ENCODE results near the gene TCF7L1. TPM values are rescaled to one million over a fixed set of nuclear protein-coding genes. Genes with fewer than 3 reads are reported as not detected.
A peak's percentile ranks its signal among the peaks of the same experiment; 100 is the strongest.
"Not testable (repeated sequence)": the region's sequence is repeated elsewhere in the genome, so short reads cannot be mapped to it uniquely, and the experiment has no call there.

Gene TCF7L1
- total RNA-seq, 4 donors from 2014 or later = 5.6 to 23.2 (median 10.2) TPM

DNA sequence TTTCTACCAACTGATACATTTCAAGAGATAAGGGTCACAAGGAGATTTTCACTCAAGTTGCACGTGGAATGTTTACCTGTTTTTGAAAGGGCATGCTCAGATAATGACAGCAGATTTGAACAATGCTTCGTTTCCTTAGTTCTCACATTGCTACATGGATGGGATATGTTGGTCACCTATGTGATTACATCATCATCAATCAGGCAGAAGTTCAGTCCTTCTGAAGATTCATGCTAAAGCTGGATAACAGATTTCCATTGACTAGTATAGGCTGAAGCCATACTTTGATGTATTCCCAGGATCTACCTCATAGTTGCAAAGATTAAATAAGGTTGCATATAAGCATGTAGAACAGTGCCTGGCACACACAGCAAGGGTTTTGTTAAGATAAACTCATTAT, 19.7 kb downstream of the TCF7L1 start:
- peaks cover 25 to 63% (median 51%) of the 10 kb centered on the region in 4 donors for H3K4me1 ChIP-seq
- no peak for DNase-seq (ENCODE audit: extremely low spot score)
- 90% methylated on average over 2 of the region's 2 CpGs for WGBS
- H3K9me3 ChIP-seq = no peaks in the 10 kb centered on the region
- no peaks in the 10 kb centered on the region for H3K27me3 ChIP-seq
- H3K27ac ChIP-seq (replicated peaks in 1 of 4) = no peak overlapping the region
- no peaks in the 10 kb centered on the region for H3K36me3 ChIP-seq
- TF ChIP-seq EP300 (IDR thresholded peaks at IDR 0.05) (no peak), POLR2AphosphoS5 (IDR thresholded peaks at IDR 0.05) (no peak), POLR2A (IDR thresholded peaks at IDR 0.05; ENCODE audit: low read depth) (no peak)
- TF ChIP-seq, protein P1, sequence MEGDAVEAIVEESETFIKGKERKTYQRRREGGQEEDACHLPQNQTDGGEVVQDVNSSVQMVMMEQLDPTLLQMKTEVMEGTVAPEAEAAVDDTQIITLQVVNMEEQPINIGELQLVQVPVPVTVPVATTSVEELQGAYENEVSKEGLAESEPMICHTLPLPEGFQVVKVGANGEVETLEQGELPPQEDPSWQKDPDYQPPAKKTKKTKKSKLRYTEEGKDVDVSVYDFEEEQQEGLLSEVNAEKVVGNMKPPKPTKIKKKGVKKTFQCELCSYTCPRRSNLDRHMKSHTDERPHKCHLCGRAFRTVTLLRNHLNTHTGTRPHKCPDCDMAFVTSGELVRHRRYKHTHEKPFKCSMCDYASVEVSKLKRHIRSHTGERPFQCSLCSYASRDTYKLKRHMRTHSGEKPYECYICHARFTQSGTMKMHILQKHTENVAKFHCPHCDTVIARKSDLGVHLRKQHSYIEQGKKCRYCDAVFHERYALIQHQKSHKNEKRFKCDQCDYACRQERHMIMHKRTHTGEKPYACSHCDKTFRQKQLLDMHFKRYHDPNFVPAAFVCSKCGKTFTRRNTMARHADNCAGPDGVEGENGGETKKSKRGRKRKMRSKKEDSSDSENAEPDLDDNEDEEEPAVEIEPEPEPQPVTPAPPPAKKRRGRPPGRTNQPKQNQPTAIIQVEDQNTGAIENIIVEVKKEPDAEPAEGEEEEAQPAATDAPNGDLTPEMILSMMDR (IDR thresholded peaks at IDR 0.05) = no peak
- intact Hi-C loops (cut with DNase I) = no loop called here
- no peak overlapping the region for H3K4me3 ChIP-seq

DNA sequence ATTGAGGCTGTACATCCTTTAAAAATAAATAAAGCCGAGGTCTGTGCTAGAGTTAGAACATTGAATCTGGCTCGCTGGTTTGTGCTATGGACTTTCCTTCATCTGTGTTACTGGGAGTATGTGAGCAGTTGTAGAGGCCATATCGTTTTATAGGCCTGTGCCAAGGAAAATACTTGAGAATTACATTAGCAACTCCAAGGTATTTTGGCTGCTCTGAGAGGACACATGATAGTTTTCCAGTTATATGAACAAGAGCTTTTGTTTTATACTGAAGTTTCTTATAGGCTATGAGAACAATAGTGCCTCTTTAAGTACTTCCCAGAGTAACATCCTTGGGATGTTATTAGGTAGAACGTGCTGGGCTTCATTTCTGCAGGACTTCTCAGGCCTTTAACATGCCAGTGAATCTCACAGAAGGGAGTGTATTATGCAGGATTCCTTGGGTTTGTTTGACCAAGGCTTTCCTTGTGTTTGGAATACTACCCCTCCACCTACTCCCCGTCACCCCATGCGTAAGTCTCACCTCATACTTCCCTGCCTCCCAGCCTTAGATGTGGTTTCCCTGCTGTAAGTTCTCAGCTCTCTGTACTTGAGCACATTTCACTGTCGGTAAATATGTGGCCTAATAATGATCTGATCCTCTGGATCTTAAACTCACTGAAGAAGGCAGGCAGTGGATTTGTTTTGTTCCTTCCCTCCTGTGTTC, 21.0 kb downstream of the TCF7L1 start:
- DNase-seq (ENCODE audit: extremely low spot score) = no peak
- H3K36me3 ChIP-seq = no peaks in the 10 kb centered on the region
- H3K9me3 ChIP-seq = no peaks in the 10 kb centered on the region
- no peak for TF ChIP-seq EP300 (IDR thresholded peaks at IDR 0.05)
- peak in 1 of 2 donors; percentile 11 for TF ChIP-seq POLR2AphosphoS5 (IDR thresholded peaks at IDR 0.05)
- WGBS = 35% methylated on average over 7 of the region's 7 CpGs
- H3K4me1 ChIP-seq = peaks cover 39 to 72% (median 59%) of the 10 kb centered on the region in 4 donors
- H3K27me3 ChIP-seq = no peaks in the 10 kb centered on the region
- peak overlapping the region; percentile 60 to 79 (median 70) for H3K27ac ChIP-seq (replicated peaks in 1 of 4)
- intact Hi-C loops (cut with DNase I) = no loop called here
- H3K4me3 ChIP-seq = no peak overlapping the region

DNA sequence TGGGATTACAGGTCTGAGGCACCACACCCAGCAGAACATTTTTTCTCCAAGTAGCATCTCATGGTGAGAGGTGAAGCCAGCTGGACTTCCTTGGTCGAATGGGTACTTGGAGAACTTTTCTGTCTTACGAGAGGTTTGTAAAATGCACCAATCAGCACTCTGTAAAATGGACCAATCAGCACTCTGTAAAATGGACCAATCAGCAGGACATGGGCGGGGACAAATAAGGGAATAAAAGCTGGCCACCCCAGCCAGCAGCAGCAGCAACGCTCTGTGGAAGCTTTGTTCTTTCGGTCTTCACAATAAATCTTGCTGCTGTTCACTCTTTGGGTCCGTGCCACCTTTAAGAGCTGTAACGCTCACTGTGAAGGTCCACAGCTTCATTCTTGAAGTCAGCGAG, 21.9 kb downstream of the TCF7L1 start:
- intact Hi-C loops (cut with DNase I); H3K4me3 ChIP-seq; DNase-seq (ENCODE audit: extremely low spot score); H3K36me3 ChIP-seq; H3K9me3 ChIP-seq; H3K27me3 ChIP-seq: not testable (repeated sequence)
- Histone ChIP-seq H3K27ac (replicated peaks in 1 of 4) (peak overlapping the region; percentile 60 to 79 (median 70)), H3K4me1 (peaks cover 45 to 80% (median 65%) of the 10 kb centered on the region in 4 donors)
- WGBS = 87% methylated on average over 8 of the region's 8 CpGs

DNA sequence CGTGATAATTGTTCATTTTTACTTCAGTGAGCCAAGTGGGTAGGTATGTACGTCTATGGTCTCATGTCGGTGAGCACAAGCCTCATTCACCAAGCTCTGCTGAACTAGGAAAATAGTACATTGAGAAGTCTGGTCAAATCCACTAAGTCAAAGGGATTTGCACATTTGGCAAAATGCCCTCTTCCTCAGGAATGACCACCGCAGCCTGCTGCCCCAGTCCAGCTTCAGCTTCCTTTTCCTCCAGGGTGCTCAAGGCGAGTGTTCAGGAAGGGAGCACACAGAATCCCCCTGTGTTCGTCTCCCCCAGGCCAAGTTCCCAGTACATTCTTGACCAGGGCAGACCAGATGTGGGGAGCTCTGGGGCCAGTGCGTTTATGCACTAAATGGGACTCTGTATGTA, 23.0 kb downstream of the TCF7L1 start:
- Histone ChIP-seq H3K9me3 (no peaks in the 10 kb centered on the region), H3K36me3 (no peaks in the 10 kb centered on the region), H3K4me3 (no peak overlapping the region), H3K27ac (replicated peaks in 1 of 4) (no peak overlapping the region), H3K4me1 (peaks cover 52 to 87% (median 74%) of the 10 kb centered on the region in 4 donors), H3K27me3 (no peaks in the 10 kb centered on the region)
- intact Hi-C loops (cut with DNase I) = no loop called here
- no peak for TF ChIP-seq POLR2A (IDR thresholded peaks at IDR 0.05; ENCODE audit: low read depth)
- TF ChIP-seq, protein P1 (IDR thresholded peaks at IDR 0.05) = no peak
- TF ChIP-seq EP300 (IDR thresholded peaks at IDR 0.05) = no peak
- TF ChIP-seq POLR2AphosphoS5 (IDR thresholded peaks at IDR 0.05) = no peak
- no peak for DNase-seq (ENCODE audit: extremely low spot score)
- WGBS = 51% methylated on average over 7 of the region's 7 CpGs

DNA sequence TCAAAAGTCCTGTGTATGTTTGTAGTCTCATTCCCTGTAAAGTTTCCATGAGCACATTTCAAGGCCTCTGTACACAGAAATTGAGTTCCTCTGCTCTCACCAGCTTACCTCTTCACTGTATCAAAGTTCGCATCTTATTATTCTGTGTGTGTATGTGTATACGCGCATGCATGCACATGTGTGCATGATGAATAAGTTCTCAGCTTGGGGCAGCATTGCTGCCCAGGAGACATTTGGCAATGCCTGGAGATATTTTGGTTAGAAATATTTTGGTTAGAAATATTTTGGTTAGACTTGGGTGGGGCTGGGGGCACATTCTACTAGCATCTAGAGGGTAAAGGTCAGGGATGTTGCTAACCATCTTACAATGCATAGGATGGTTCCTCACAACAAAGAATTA, 23.4 kb downstream of the TCF7L1 start:
- peaks cover 56 to 90% (median 78%) of the 10 kb centered on the region in 4 donors for H3K4me1 ChIP-seq
- no peak for DNase-seq (ENCODE audit: extremely low spot score)
- TF ChIP-seq POLR2AphosphoS5 (IDR thresholded peaks at IDR 0.05) (no peak), POLR2A (IDR thresholded peaks at IDR 0.05; ENCODE audit: low read depth) (no peak), EP300 (IDR thresholded peaks at IDR 0.05) (no peak)
- TF ChIP-seq, protein P1 (IDR thresholded peaks at IDR 0.05) = no peak
- intact Hi-C loops (cut with DNase I) = no loop called here
- no peak overlapping the region for H3K4me3 ChIP-seq
- no peaks in the 10 kb centered on the region for H3K27me3 ChIP-seq
- no peaks in the 10 kb centered on the region for H3K9me3 ChIP-seq
- H3K36me3 ChIP-seq = no peaks in the 10 kb centered on the region
- H3K27ac ChIP-seq (replicated peaks in 1 of 4) = no peak overlapping the region
- 87% methylated on average over 3 of the region's 3 CpGs for WGBS

DNA sequence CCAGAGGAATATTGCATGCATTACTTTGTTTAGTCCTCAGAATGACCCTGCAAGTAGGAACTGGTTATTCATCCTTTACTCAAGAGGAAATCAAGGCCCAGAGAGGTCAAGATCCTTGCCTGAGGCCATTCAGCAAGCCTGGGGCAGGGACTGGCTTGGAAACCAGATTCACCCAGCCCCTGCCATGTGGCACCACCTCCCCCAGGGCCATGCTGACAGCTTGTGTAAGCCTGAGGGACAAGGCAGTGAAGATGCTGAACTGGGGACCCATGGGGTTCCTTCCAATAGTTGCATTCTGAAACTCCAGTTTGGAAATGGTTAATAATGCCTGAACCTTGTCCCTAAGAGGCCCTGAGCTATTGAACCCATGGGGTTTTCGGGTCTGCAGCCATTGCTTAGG, 24.2 kb downstream of the TCF7L1 start:
- intact Hi-C loops (cut with DNase I) = no loop called here
- no peaks in the 10 kb centered on the region for H3K27me3 ChIP-seq
- peaks cover 64 to 91% (median 85%) of the 10 kb centered on the region in 4 donors for H3K4me1 ChIP-seq
- no peaks in the 10 kb centered on the region for H3K9me3 ChIP-seq
- 100% methylated on average over 1 of the region's 1 CpG for WGBS
- no peaks in the 10 kb centered on the region for H3K36me3 ChIP-seq
- no peak for DNase-seq (ENCODE audit: extremely low spot score)
- H3K27ac ChIP-seq (replicated peaks in 1 of 4) = no peak overlapping the region
- no peak overlapping the region for H3K4me3 ChIP-seq
- TF ChIP-seq POLR2A (IDR thresholded peaks at IDR 0.05; ENCODE audit: low read depth) (no peak), EP300 (IDR thresholded peaks at IDR 0.05) (no peak), POLR2AphosphoS5 (IDR thresholded peaks at IDR 0.05) (no peak)
- TF ChIP-seq, protein P1 (IDR thresholded peaks at IDR 0.05) = no peak

Data from esophagus muscularis mucosa (tissue), 4 donors.